ENCODE measurements around the gene DUXB.

Gene DUXB

DNA sequence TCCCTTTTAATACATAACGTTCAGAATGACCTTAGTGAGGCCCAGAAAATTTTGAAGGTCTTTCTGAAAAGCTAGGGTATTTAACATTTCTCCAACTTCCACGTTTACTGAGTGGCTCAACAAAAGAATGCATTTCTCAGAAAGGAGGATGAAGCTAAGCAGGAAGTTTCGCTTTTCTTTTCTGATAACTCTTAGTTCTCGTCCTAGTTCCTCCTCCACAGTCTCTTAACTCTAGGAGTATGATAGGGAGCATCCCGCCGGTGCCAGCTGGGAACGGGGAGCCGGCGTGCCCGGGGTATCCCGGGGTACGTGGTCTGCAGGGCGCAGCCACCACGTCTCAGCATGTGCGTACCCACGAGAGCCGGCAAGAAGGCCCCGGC is 54.2 kb downstream of the DUXB start:
- peaks cover 58% of the 10 kb centered on the region for H3K4me1 Mint-ChIP-seq (ENCODE audit: low read depth)
- H3K9me3 Mint-ChIP-seq = no peaks in the 10 kb centered on the region
- peak overlapping the region; percentile 99 for H3K27ac Mint-ChIP-seq
- H3K27me3 Mint-ChIP-seq = no peaks in the 10 kb centered on the region
- H3K36me3 Mint-ChIP-seq (ENCODE audit: low read depth) = peaks cover 85% of the 10 kb centered on the region
- no peak for DNase-seq
- H3K4me3 Mint-ChIP-seq = peak overlapping the region; percentile 99

DNA sequence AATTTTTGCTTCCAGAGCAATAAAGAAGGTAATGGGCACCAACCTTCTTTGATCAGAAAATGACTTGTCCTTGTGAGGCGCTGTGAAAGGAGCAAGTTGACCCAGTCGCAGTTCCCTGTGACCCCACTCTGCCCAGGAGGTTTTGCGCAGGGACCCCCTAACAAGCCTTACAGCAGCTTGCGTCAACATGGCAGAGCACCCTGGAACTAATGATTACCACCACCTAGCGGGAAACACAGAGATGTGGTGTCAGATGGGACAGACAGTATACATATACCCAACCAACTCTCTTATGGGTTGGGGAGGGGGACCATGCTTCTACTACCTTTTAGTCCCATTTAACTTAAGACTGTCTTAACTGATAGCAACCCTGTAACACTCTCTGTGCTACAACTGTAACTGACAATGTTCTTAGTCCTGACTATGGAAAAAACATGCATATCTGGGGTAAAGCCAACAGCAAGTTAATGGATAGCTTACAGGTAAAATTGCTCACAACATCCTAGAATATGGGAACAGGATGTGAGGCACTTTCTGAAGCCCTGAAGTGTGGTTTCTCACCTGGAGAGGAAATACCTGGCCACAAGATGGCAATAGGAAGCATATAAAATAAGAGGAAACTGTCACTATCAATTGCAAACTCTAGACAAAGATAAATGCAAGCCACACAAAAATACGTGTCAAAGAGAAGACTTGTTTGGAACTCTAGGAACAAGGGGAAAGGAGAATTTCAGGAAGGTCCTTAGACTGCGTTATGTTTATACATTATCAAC is 56.8 kb downstream of the DUXB start:
- peak overlapping the region; percentile 89 for H3K27ac Mint-ChIP-seq
- peak overlapping the region; percentile 99 for H3K4me3 Mint-ChIP-seq
- no peaks in the 10 kb centered on the region for H3K27me3 Mint-ChIP-seq
- H3K4me1 Mint-ChIP-seq (ENCODE audit: low read depth) = peaks cover 53% of the 10 kb centered on the region
- DNase-seq = no peak
- H3K9me3 Mint-ChIP-seq = no peaks in the 10 kb centered on the region
- peaks cover 90% of the 10 kb centered on the region for H3K36me3 Mint-ChIP-seq (ENCODE audit: low read depth)

Measured in activated T-cell treated with anti-CD3 and anti-CD28 coated beads, Interleukin-2, amount 50 U/mL, for 24 hours (primary cell).